Neural crest cell (in vitro differentiated cells): ENCODE results near the gene MMUT. TPM values are rescaled to one million over a fixed set of nuclear protein-coding genes. Genes with fewer than 3 reads are reported as not detected.

Experiments
- DNase-seq: peaks from one replicate; pipeline ENCODE4 v3.0.0; 2021; ENCODE audit warnings: low read depth, mixed read lengths, low spot score
- H3K27ac Mint-ChIP-seq: one replicate; pipeline ENCODE4 v1.8.0; 2021; ENCODE audit warnings: mild to moderate bottlenecking, mixed read lengths; ENCODE audit not compliant: unreplicated experiment
- H3K27me3 Mint-ChIP-seq: 2 replicates; pipeline ENCODE4 v1.8.0; 2021; ENCODE audit warnings: low read depth, mild to moderate bottlenecking, mixed read lengths
- H3K36me3 Mint-ChIP-seq: 2 replicates; pipeline ENCODE4 v1.8.0; 2021; ENCODE audit warnings: low read depth, mild to moderate bottlenecking, mixed read lengths
- H3K4me1 Mint-ChIP-seq: 2 replicates; pipeline ENCODE4 v1.8.0; 2021; ENCODE audit warnings: mixed read lengths
- H3K4me3 Mint-ChIP-seq: one replicate; pipeline ENCODE4 v1.8.0; 2021; ENCODE audit warnings: mild to moderate bottlenecking, mixed read lengths
- H3K9me3 Mint-ChIP-seq: 2 replicates; pipeline ENCODE4 v1.8.0; 2021; ENCODE audit warnings: mixed read lengths
- CTCF ChIP-seq: fragments of 200-600 bp; sonication (generic); conservative IDR thresholded peaks from 2 replicates; pipeline ENCODE4 v1.5.0; 2021; ENCODE audit warnings: antibody characterized with exemption, mild to moderate bottlenecking
- total RNA-seq: library from RNA; stranded (reverse); gene quantifications from 2 replicates; pipeline ENCODE4 v1.2.1, GENCODE V29; 2021

MMUT gene
- total RNA-seq, 1 donor from 2014 or later = 19.2 TPM

- Mint-ChIP-seq H3K36me3 (peaks cover 2% of the 10 kb centered on the region), H3K9me3 (no peaks in the 10 kb centered on the region), H3K27me3 (no peaks in the 10 kb centered on the region), H3K27ac (peak overlapping the region; percentile 57), H3K4me1 (peaks cover 12% of the 10 kb centered on the region), H3K4me3 (peak overlapping the region; percentile 10)
- no peak for TF ChIP-seq CTCF
- DNase-seq = no peak
Observed at GRCh38 chr6:49468042-49468441, 5.0 kb upstream of the MMUT start.

- H3K9me3 Mint-ChIP-seq = no peaks in the 10 kb centered on the region
- H3K27me3 Mint-ChIP-seq = no peaks in the 10 kb centered on the region
- H3K36me3 Mint-ChIP-seq = peaks cover 2% of the 10 kb centered on the region
- no peak overlapping the region for H3K27ac Mint-ChIP-seq
- no peak for TF ChIP-seq CTCF
- peaks cover 33% of the 10 kb centered on the region for H3K4me1 Mint-ChIP-seq
- peak overlapping the region; percentile 98 for H3K4me3 Mint-ChIP-seq
- DNase-seq = no peak
Observed at GRCh38 chr6:49464691-49465090, 1.6 kb upstream of the MMUT start.

GRCh38 chr6:49463612-49463967, 537 bp upstream of the MMUT start:
- peak overlapping the region; percentile 98 for H3K4me3 Mint-ChIP-seq
- TF ChIP-seq CTCF = no peak
- no peaks in the 10 kb centered on the region for H3K27me3 Mint-ChIP-seq
- peaks cover 33% of the 10 kb centered on the region for H3K4me1 Mint-ChIP-seq
- H3K9me3 Mint-ChIP-seq = no peaks in the 10 kb centered on the region
- no peak for DNase-seq
- peak overlapping the region; percentile 99 for H3K27ac Mint-ChIP-seq
- H3K36me3 Mint-ChIP-seq = peaks cover 2% of the 10 kb centered on the region

- DNase-seq = no peak
- no peak for TF ChIP-seq CTCF
- Mint-ChIP-seq H3K4me3 (peak overlapping the region; percentile 98), H3K4me1 (peaks cover 33% of the 10 kb centered on the region), H3K27ac (peak overlapping the region; percentile 99), H3K9me3 (no peaks in the 10 kb centered on the region), H3K27me3 (no peaks in the 10 kb centered on the region), H3K36me3 (no peaks in the 10 kb centered on the region)
Observed at GRCh38 chr6:49462599-49462926, 490 bp downstream of the MMUT start.

- H3K27me3 Mint-ChIP-seq = no peaks in the 10 kb centered on the region
- H3K36me3 Mint-ChIP-seq = no peaks in the 10 kb centered on the region
- no peak overlapping the region for H3K27ac Mint-ChIP-seq
- H3K4me3 Mint-ChIP-seq = peak overlapping the region; percentile 98
- no peaks in the 10 kb centered on the region for H3K9me3 Mint-ChIP-seq
- peaks cover 33% of the 10 kb centered on the region for H3K4me1 Mint-ChIP-seq
- no peak for TF ChIP-seq CTCF
- DNase-seq = no peak
Observed at GRCh38 chr6:49462071-49462470, 982 bp downstream of the MMUT start.

- H3K36me3 Mint-ChIP-seq = peaks cover 3% of the 10 kb centered on the region
- H3K4me3 Mint-ChIP-seq = no peak overlapping the region
- DNase-seq = no peak
- no peak overlapping the region for H3K27ac Mint-ChIP-seq
- H3K9me3 Mint-ChIP-seq = no peaks in the 10 kb centered on the region
- TF ChIP-seq CTCF = no peak
- H3K4me1 Mint-ChIP-seq = peaks cover 17% of the 10 kb centered on the region
- H3K27me3 Mint-ChIP-seq = no peaks in the 10 kb centered on the region
Observed at GRCh38 chr6:49457771-49458170, 5.3 kb downstream of the MMUT start.
